NAMALWA (cell line): ENCODE results near the gene LDLRAP1.
"Not testable (repeated sequence)": the region's sequence is repeated elsewhere in the genome, so short reads cannot be mapped to it uniquely, and the experiment has no call there.

Source experiments
- DNase-seq: peaks from one replicate; pipeline ENCODE4 v3.0.0-alpha.2; 2015; ENCODE audit warnings: low spot score

The LDLRAP1 gene

GRCh38 chr1:25543425-25544242 lies at the start of gene LDLRAP1:
TSS of gene LDLRAP1 (plus strand) at chr1:25543606. CDS start at chr1:25543699, 93 bp downstream.
- DNase-seq: peak; percentile 63

GRCh38 chr1:25494952-25495351 lies 48.5 kb upstream of the LDLRAP1 start:
- no peak for DNase-seq

GRCh38 chr1:25500694-25501093 lies 42.7 kb upstream of the LDLRAP1 start:
- DNase-seq: no peak

- no peak for DNase-seq
Measured at GRCh38 chr1:25501235-25502058, 42.0 kb upstream of the LDLRAP1 start.

GRCh38 chr1:25502957-25503356 lies 40.4 kb upstream of the LDLRAP1 start:
- no peak for DNase-seq

GRCh38 chr1:25503551-25504426 lies 39.6 kb upstream of the LDLRAP1 start:
- peak; percentile 65 for DNase-seq

- DNase-seq: no peak
Measured at GRCh38 chr1:25504706-25505595, 38.5 kb upstream of the LDLRAP1 start.

- DNase-seq: no peak
Measured at GRCh38 chr1:25505656-25506385, 37.6 kb upstream of the LDLRAP1 start.

- not testable (repeated sequence) for DNase-seq
Measured at GRCh38 chr1:25506566-25507463, 36.6 kb upstream of the LDLRAP1 start.

GRCh38 chr1:25513666-25514065 lies 29.7 kb upstream of the LDLRAP1 start:
- DNase-seq: no peak

- DNase-seq: no peak
Measured at GRCh38 chr1:25515033-25515432, 28.4 kb upstream of the LDLRAP1 start.

GRCh38 chr1:25516686-25517085 lies 26.7 kb upstream of the LDLRAP1 start:
- no peak for DNase-seq

GRCh38 chr1:25517476-25518394 lies 25.7 kb upstream of the LDLRAP1 start:
- DNase-seq: no peak

- DNase-seq: no peak
Measured at GRCh38 chr1:25519624-25520023, 23.8 kb upstream of the LDLRAP1 start.

- peak; percentile 80 for DNase-seq
Measured at GRCh38 chr1:25520446-25521061, 22.9 kb upstream of the LDLRAP1 start.

GRCh38 chr1:25522031-25522655 lies 21.3 kb upstream of the LDLRAP1 start:
- no peak for DNase-seq

- DNase-seq: no peak
Measured at GRCh38 chr1:25523542-25523941, 19.9 kb upstream of the LDLRAP1 start.
